Measurements from ENCODE around the gene KCNAB3. TPM values are rescaled to one million over a fixed set of nuclear protein-coding genes. Genes with fewer than 3 reads are reported as not detected.

The KCNAB3 gene
- total and polyA plus RNA-seq, 9 of the 15 experiments (the other 6 are each of a cell fraction or from before 2014, with no cell fraction given), result 0.03 to 2.5 (median 1.1) TPM

GRCh38 chr17:7915611-7916384 is 13.9 kb downstream of the KCNAB3 start, which contains the start of gene RNF227 (continued):
- TF ChIP-seq CREB3L1 (IDR thresholded peaks at IDR 0.05; ENCODE audit: borderline replicate concordance, low read depth) (peak; percentile 82; the same call in 1 of the 2 replicates), SMAD4 (CRISPR knock-in tag; conservative IDR thresholded peaks at IDR 0.05) (peak; percentile 64; the same call in 1 of the 2 replicates), MXI1 (IDR thresholded peaks at IDR 0.05; ENCODE audit: low read depth, low read length) (no peak), TCF7L2 (IDR thresholded peaks at IDR 0.05; ENCODE audit: low read depth, low read length) (no peak), RERE (CRISPR knock-in tag; IDR thresholded peaks at IDR 0.05; ENCODE audit: borderline replicate concordance) (peak; percentile 31; the same call in 1 of the 2 replicates), SREBF2 (CRISPR knock-in tag; IDR thresholded peaks at IDR 0.05) (no peak), ZNF766 (CRISPR knock-in tag; conservative IDR thresholded peaks at IDR 0.05) (peak; percentile 86), ESRRA (IDR thresholded peaks at IDR 0.05; ENCODE audit: borderline replicate concordance, low read depth) (peak; percentile 34; the same call in 1 of the 2 replicates), LARP7 (IDR thresholded peaks at IDR 0.05) (no peak), GABPA (tag; conservative IDR thresholded peaks at IDR 0.05; ENCODE audit: low read depth) (peak; percentile 43; the same call in 1 of the 2 replicates), NFIC (IDR thresholded peaks at IDR 0.05) (peak; percentile 90), FOXJ2 (tag; IDR thresholded peaks at IDR 0.05) (no peak), L3MBTL2 (IDR thresholded peaks at IDR 0.05) (peak; percentile 99), MCM5 (IDR thresholded peaks at IDR 0.05; ENCODE audit: low read depth) (no peak), BHLHE40 (IDR thresholded peaks at IDR 0.05; ENCODE audit: low read length) (peak; percentile 82), ZFX (CRISPR knock-in tag; IDR thresholded peaks at IDR 0.05) (peak; percentile 87), KLF13 (tag; IDR thresholded peaks at IDR 0.05; ENCODE audit: borderline replicate concordance, low read depth) (0 out of 2 replicates have a peak, but pooled peaks have one; percentile 16), ZNF143 (CRISPR knock-in tag; IDR thresholded peaks at IDR 0.05) (0 out of 2 replicates have a peak, but pooled peaks have one; percentile 31), RBM22 (IDR thresholded peaks at IDR 0.05; ENCODE audit: low read depth, low read length, poor library complexity, severe bottlenecking) (no peak), NFIX (CRISPR knock-in tag; IDR thresholded peaks at IDR 0.05; ENCODE audit: low read depth) (no peak), CBFA2T2 (conservative IDR thresholded peaks at IDR 0.05) (peak; percentile 31; the same call in 1 of the 2 replicates)

All from K562 (cell line).